ENCODE data around the gene PMF1. TPM values are rescaled to one million over a fixed set of nuclear protein-coding genes. Genes with fewer than 3 reads are reported as not detected.

The PMF1 gene
- total RNA-seq, 1 experiment from 2014 or later = 96.6 TPM

GRCh38 chr1:156217871-156218270 is 5.1 kb downstream of the PMF1 start:
- no TSS peak for BruUV-seq (replicated peaks)
- H3K9me3 ChIP-seq (ENCODE audit: low read depth, low read length, poor library complexity, severe bottlenecking) = no peaks in the 10 kb centered on the region
- peaks cover 12% of the 10 kb centered on the region for H3K36me3 ChIP-seq (ENCODE audit: insufficient read depth, low read length, poor library complexity, severe bottlenecking)
- no peaks in the 10 kb centered on the region for H3K27me3 ChIP-seq (replicated peaks; ENCODE audit: insufficient read depth, low read depth, low read length, poor library complexity)
- CTCF ChIA-PET = interaction anchor here (0.5 kb wide), 1 partner anchor 10 kb away, joined by 3 read pairs; no protein-coding TSS in a partner anchor
- H3K4me3 ChIP-seq (ENCODE audit: low read depth, low read length, poor library complexity, severe bottlenecking) = no peak overlapping the region
- no peak for DNase-seq (ENCODE audit: low spot score)
- H3K4me1 ChIP-seq (ENCODE audit: insufficient read depth, low read length, poor library complexity, severe bottlenecking) = peaks cover 5% of the 10 kb centered on the region
- intact Hi-C loops (cut with micrococcal nuclease; ENCODE audit: unreplicated experiment) = no loop called here
- POLR2A ChIA-PET (ENCODE audit: low non-redundant PET) = no interaction called here
- no peak overlapping the region for H3K27ac ChIP-seq (ENCODE audit: low read depth, low read length, poor library complexity, severe bottlenecking)
- TF ChIP-seq EZH2 (IDR thresholded peaks at IDR 0.05; ENCODE audit: borderline replicate concordance, low read depth, low read length, poor library complexity, severe bottlenecking) (no peak), CTCF (conservative IDR thresholded peaks at IDR 0.05; ENCODE audit: low read depth, low read length) (no peak)

GRCh38 chr1:156220226-156220625 is 7.4 kb downstream of the PMF1 start:
- CTCF ChIA-PET = no interaction called here

GRCh38 chr1:156221986-156222692 is 9.3 kb downstream of the PMF1 start:
- no peaks in the 10 kb centered on the region for H3K27me3 ChIP-seq (replicated peaks; ENCODE audit: insufficient read depth, low read depth, low read length, poor library complexity)
- H3K4me1 ChIP-seq (ENCODE audit: insufficient read depth, low read length, poor library complexity, severe bottlenecking) = no peaks in the 10 kb centered on the region
- H3K4me3 ChIP-seq (ENCODE audit: low read depth, low read length, poor library complexity, severe bottlenecking) = no peak overlapping the region
- CTCF ChIA-PET = no interaction called here
- POLR2A ChIA-PET (ENCODE audit: low non-redundant PET) = no interaction called here
- H3K27ac ChIP-seq (ENCODE audit: low read depth, low read length, poor library complexity, severe bottlenecking) = no peak overlapping the region
- peaks cover 33% of the 10 kb centered on the region for H3K36me3 ChIP-seq (ENCODE audit: insufficient read depth, low read length, poor library complexity, severe bottlenecking)
- no peak for DNase-seq (ENCODE audit: low spot score)
- intact Hi-C loops (cut with micrococcal nuclease; ENCODE audit: unreplicated experiment) = no loop called here
- no peaks in the 10 kb centered on the region for H3K9me3 ChIP-seq (ENCODE audit: low read depth, low read length, poor library complexity, severe bottlenecking)
- TF ChIP-seq EZH2 (IDR thresholded peaks at IDR 0.05; ENCODE audit: borderline replicate concordance, low read depth, low read length, poor library complexity, severe bottlenecking) = no peak
- TF ChIP-seq CTCF (conservative IDR thresholded peaks at IDR 0.05; ENCODE audit: low read depth, low read length) = no peak
- BruUV-seq (replicated peaks) = no TSS peak

More at GRCh38 chr1:156220226-156220625, 7.4 kb downstream of the PMF1 start:
- no peak for DNase-seq (ENCODE audit: low spot score)
- Histone ChIP-seq H3K27ac (ENCODE audit: low read depth, low read length, poor library complexity, severe bottlenecking) (no peak overlapping the region), H3K27me3 (replicated peaks; ENCODE audit: insufficient read depth, low read depth, low read length, poor library complexity) (no peaks in the 10 kb centered on the region), H3K4me3 (ENCODE audit: low read depth, low read length, poor library complexity, severe bottlenecking) (no peak overlapping the region), H3K36me3 (ENCODE audit: insufficient read depth, low read length, poor library complexity, severe bottlenecking) (peaks cover 23% of the 10 kb centered on the region), H3K4me1 (ENCODE audit: insufficient read depth, low read length, poor library complexity, severe bottlenecking) (no peaks in the 10 kb centered on the region), H3K9me3 (ENCODE audit: low read depth, low read length, poor library complexity, severe bottlenecking) (no peaks in the 10 kb centered on the region)
- no peak for TF ChIP-seq EZH2 (IDR thresholded peaks at IDR 0.05; ENCODE audit: borderline replicate concordance, low read depth, low read length, poor library complexity, severe bottlenecking)
- no peak for TF ChIP-seq CTCF (conservative IDR thresholded peaks at IDR 0.05; ENCODE audit: low read depth, low read length)
- BruUV-seq (replicated peaks) = no TSS peak
- POLR2A ChIA-PET (ENCODE audit: low non-redundant PET) = no interaction called here
- intact Hi-C loops (cut with micrococcal nuclease; ENCODE audit: unreplicated experiment) = no loop called here

Measured in A673 (cell line).